SK-N-MC (cell line): Measurements from ENCODE around the gene CHODL.

ENCODE experiments used
- EZH2 ChIP-seq: fragments of 200-600 bp; sonication (generic); IDR thresholded peaks from one replicate; pipeline ENCODE4 v1.6.1; 2017; ENCODE audit warnings: antibody characterized with exemption
- POLR2AphosphoS5 ChIP-seq: IDR thresholded peaks from 2 replicates; pipeline ENCODE4 v1.6.1; 2012; ENCODE audit warnings: mild to moderate bottlenecking, low read depth, low read length, borderline replicate concordance

- TF ChIP-seq EZH2 (no peak), POLR2AphosphoS5 (no peak)
Measured at GRCh38 chr21:18253799-18254198, 9.2 kb downstream of the CHODL start.
